NB4 (cell line): ENCODE results near the gene MACROD2.
"Not testable (repeated sequence)": the region's sequence is repeated elsewhere in the genome, so short reads cannot be mapped to it uniquely, and the experiment has no call there.

Experiments
- DNase-seq: peaks from one replicate; pipeline ENCODE4 v3.0.0; 2010; ENCODE audit warnings: low read depth
- H3K4me3 ChIP-seq: one replicate; pipeline ENCODE4 v1.5.1; 2011; ENCODE audit warnings: mild to moderate bottlenecking, low read depth, low read length, moderate library complexity
- MYC ChIP-seq: IDR thresholded peaks from 2 replicates; pipeline ENCODE4 v1.6.1; 2011; ENCODE audit warnings: low read depth, low read length
- POLR2A ChIP-seq: IDR thresholded peaks from 2 replicates; pipeline ENCODE4 v1.6.1; 2011; ENCODE audit warnings: mild to moderate bottlenecking; ENCODE audit not compliant: insufficient read length; ENCODE audit errors: extremely low read depth
- TF ChIP-seq, protein P1 (sequence below): IDR thresholded peaks from one replicate; pipeline ENCODE4 v1.5.1; 2012; ENCODE audit warnings: low read depth, low read length
- TF ChIP-seq, protein P2 (sequence below): IDR thresholded peaks from 2 replicates; pipeline ENCODE4 v1.6.1; 2011; ENCODE audit warnings: low read depth, low read length

Gene MACROD2

DNA sequence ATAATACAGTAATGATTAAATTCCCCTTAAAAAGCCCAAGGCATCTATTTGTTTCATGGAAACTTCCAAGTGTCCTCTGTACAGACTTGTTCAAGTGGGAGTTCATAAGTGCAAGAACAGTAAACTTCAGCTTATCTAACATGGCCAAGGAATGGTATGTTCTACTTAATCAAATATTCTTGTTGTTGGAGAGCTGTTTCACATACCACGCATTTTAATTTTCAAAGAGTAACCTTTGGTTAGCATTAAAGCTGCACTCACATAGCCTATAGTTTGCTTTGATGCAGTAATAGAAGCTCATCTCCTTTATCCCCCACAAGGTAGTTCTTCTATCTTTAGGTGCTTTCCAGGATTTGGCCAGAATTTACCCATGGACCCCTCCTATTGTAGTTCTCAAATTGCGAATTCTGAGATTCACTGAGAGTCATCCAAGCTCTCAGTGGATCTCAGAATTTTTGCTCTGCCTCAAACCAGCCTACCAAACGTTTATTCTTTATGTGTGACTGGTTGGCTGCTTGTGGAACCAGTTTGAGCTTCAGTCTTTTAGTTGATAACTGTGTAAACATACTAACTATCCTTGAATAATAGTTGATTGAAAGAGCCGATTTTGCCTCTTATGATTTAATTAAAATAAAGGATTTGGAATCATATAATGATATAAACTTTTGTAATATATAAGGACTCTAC lies 1010.1 kb downstream of the MACROD2 start:
- TF ChIP-seq, protein P1, sequence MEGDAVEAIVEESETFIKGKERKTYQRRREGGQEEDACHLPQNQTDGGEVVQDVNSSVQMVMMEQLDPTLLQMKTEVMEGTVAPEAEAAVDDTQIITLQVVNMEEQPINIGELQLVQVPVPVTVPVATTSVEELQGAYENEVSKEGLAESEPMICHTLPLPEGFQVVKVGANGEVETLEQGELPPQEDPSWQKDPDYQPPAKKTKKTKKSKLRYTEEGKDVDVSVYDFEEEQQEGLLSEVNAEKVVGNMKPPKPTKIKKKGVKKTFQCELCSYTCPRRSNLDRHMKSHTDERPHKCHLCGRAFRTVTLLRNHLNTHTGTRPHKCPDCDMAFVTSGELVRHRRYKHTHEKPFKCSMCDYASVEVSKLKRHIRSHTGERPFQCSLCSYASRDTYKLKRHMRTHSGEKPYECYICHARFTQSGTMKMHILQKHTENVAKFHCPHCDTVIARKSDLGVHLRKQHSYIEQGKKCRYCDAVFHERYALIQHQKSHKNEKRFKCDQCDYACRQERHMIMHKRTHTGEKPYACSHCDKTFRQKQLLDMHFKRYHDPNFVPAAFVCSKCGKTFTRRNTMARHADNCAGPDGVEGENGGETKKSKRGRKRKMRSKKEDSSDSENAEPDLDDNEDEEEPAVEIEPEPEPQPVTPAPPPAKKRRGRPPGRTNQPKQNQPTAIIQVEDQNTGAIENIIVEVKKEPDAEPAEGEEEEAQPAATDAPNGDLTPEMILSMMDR: no peak
- no peak overlapping the region for H3K4me3 ChIP-seq
- DNase-seq: no peak

DNA sequence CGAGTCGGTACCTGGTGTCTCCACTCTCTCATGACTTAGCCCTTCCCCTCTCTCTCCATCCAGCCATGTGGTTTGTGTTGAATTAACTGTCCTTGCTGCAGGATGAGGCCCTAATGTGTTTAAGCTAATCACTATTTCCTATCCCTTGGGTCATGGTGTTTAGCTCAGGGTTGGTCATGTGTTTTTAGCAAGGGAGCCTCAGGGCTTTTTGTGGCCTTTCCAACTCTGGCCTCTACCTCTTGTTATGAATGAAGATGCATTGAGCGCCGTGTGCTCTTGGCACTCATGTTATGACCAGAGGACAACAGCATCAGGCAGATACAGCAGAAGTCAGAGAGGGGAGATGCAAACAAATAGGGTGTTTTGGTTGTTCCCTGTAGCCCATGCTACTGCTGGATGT lies 1016.3 kb downstream of the MACROD2 start:
- no peak for DNase-seq
- H3K4me3 ChIP-seq: no peak overlapping the region
- TF ChIP-seq, protein P2, sequence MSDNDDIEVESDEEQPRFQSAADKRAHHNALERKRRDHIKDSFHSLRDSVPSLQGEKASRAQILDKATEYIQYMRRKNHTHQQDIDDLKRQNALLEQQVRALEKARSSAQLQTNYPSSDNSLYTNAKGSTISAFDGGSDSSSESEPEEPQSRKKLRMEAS: no peak
- no peak for TF ChIP-seq MYC
- no peak for TF ChIP-seq POLR2A
- TF ChIP-seq, protein P1: no peak

DNA sequence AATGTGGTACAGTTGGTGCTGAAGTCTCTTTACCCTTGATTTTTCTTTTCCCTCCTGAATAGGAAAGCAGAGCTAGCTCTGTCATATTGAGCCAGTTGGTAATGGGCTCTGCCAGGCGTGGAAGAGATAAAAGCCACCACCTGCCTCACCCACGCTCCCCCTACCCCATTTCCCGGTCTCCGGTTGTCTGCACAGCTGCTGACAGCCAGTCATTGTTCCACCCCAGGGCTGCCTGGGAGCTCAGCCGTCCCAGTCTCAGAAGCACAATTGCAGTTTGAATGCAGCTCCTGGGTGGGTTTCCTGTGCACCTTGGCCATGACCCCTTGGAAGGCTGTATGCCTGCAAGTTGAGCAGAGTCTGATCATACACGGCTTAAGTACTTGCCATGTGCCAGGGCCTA lies 1017.2 kb downstream of the MACROD2 start:
- H3K4me3 ChIP-seq: no peak overlapping the region
- no peak for DNase-seq
- no peak for TF ChIP-seq POLR2A
- TF ChIP-seq, protein P2: no peak
- TF ChIP-seq, protein P1: no peak
- no peak for TF ChIP-seq MYC

DNA sequence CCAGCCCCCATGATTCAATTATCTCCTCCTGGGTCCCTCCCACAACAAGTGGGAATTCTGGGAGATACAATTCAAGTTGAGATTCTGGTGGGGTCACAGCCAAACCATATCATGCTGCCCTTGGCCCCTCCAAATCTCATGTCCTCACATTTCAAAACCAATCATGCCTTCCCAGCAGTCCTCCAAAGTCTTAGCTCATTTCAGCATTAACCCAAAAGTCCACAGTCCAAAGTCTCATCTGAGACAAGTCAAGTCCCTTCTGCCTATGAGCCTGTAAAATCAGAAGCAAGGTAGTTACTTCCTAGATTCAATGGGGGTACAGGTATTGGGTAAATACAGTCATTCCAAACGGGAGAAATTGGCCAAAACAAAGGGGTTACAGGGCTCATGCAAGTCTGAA lies 1021.6 kb downstream of the MACROD2 start:
- H3K4me3 ChIP-seq, DNase-seq: not testable (repeated sequence)

DNA sequence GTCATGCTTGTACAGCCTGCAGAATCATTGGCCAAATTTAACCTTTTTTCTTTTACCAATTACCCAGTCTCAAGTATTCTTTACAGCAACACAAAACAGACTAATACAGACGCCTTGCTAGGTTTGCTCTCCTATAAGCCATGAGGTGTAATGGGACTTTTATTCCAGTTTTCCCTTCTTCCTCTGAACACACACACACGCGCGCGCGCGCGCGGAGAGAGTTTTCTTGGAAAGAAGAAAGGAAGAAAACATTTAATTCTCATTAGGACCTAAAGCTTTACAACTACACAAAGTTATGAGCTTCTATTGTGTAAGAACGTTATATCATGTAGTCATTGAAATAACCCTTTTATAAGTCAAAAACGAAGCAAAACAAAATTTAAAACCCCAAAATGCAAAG lies 1023.6 kb downstream of the MACROD2 start:
- no peak overlapping the region for H3K4me3 ChIP-seq
- no peak for DNase-seq
- TF ChIP-seq, protein P1: no peak
- TF ChIP-seq, protein P2: no peak
- TF ChIP-seq POLR2A (no peak), MYC (no peak)

DNA sequence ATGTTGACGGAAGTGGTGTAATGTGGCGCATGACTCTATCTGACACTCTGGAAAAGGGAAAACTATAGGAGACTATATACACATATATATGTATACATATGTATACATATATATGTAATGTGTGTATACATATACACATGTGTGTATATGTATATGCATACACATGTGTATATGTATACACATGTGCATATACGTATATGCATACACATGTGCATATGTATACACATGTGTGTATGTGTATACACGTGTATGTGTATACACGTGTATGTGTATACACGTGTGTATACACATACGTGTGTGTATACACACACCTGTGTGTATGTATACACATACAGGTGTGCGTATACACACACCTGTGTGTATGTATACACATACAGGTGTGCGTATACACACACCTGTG lies 1025.5 kb downstream of the MACROD2 start:
- DNase-seq: no peak
- TF ChIP-seq MYC: no peak
- TF ChIP-seq, protein P1: no peak
- H3K4me3 ChIP-seq: no peak overlapping the region

DNA sequence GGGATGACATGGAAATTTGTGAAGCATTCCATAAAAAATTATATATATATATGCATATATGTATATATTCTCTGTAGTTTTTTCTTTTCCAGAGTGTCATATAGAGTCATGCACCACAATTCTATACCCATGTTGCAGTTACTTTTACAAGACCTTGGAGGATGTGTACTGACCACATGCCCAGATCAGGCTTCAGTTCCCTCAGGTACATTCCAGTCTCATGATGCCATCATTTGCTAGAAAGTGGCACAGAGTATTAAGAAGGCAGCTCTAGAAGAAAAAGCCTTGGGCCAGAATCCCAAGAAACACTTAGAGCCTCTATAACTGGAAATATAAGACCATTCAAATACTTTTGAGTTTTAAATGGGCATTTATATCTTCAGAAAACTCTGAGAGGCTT lies 1027.6 kb downstream of the MACROD2 start:
- TF ChIP-seq, protein P2: no peak
- TF ChIP-seq MYC (no peak), POLR2A (no peak)
- TF ChIP-seq, protein P1: no peak
- DNase-seq: no peak
- H3K4me3 ChIP-seq: no peak overlapping the region
